ENCODE measurements around the gene KIRREL3.

DNA sequence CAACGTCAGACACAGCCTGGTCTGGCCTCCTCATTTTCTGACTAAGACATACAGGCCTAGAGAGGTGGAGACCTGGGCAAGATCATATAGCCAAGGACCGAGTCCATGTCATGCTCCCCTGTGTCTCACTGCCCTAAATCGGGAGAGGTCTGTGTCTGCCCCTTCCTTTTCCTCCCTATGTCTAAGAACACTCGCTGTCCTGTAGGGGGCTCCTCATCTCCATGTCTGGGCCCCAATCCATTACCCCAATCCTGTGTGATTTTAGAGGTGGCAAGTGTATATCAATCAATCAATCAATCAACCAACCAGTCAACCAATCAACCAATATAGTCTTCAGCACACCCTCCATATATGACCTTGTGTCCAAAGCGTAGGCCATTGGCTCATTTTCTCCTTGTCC, 125.7 kb downstream of the KIRREL3 start:
- TF ChIP-seq, protein P1, sequence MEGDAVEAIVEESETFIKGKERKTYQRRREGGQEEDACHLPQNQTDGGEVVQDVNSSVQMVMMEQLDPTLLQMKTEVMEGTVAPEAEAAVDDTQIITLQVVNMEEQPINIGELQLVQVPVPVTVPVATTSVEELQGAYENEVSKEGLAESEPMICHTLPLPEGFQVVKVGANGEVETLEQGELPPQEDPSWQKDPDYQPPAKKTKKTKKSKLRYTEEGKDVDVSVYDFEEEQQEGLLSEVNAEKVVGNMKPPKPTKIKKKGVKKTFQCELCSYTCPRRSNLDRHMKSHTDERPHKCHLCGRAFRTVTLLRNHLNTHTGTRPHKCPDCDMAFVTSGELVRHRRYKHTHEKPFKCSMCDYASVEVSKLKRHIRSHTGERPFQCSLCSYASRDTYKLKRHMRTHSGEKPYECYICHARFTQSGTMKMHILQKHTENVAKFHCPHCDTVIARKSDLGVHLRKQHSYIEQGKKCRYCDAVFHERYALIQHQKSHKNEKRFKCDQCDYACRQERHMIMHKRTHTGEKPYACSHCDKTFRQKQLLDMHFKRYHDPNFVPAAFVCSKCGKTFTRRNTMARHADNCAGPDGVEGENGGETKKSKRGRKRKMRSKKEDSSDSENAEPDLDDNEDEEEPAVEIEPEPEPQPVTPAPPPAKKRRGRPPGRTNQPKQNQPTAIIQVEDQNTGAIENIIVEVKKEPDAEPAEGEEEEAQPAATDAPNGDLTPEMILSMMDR (IDR thresholded peaks at IDR 0.05; ENCODE audit: insufficient read depth, low read length, poor library complexity, severe bottlenecking) = no peak
- no peak for TF ChIP-seq EZH2phosphoT487 (conservative IDR thresholded peaks at IDR 0.05; ENCODE audit: low read length)

Measured in SU-DHL-6 (cell line).